Mucosa of descending colon (tissue), 3 donors: ENCODE data around the gene BET1L. TPM values are rescaled to one million over a fixed set of nuclear protein-coding genes. Genes with fewer than 3 reads are reported as not detected.

Experiments
- ATAC-seq: fragments of 200-7000 bp; cut with Tn5 transposase; one replicate; pipeline ENCODE4 v1.9.1; 2020; ENCODE audit warnings: mild to moderate bottlenecking, moderate library complexity
- DNase-seq, 3 donors: peaks; one replicate each; pipeline ENCODE4 v3.0.0-alpha.2; 2020
- H3K36me3 ChIP-seq: fragments of 200-600 bp; one replicate; pipeline ENCODE4 v1.8.0; 2021; ENCODE audit warnings: low read depth, mild to moderate bottlenecking
- H3K4me1 ChIP-seq: fragments of 200-600 bp; one replicate; pipeline ENCODE4 v1.8.0; 2021; ENCODE audit warnings: low read depth, mild to moderate bottlenecking
- H3K4me3 ChIP-seq: fragments of 200-600 bp; one replicate; pipeline ENCODE4 v1.8.0; 2021; ENCODE audit warnings: mild to moderate bottlenecking
- H3K9me3 ChIP-seq: fragments of 200-600 bp; one replicate; pipeline ENCODE4 v1.8.0; 2021; ENCODE audit warnings: mild to moderate bottlenecking
- CTCF ChIP-seq: fragments of 200-600 bp; IDR thresholded peaks from one replicate; pipeline ENCODE4 v1.8.0; 2022; ENCODE audit warnings: antibody characterized with exemption, mild to moderate bottlenecking
- intact Hi-C, 2 donors: fragments of 100-400 bp; cut with DNase I in 1 of 2; cut with micrococcal nuclease in 1 of 2; formaldehyde crosslinking; loops; one replicate each; pipeline versions ENCODE4 v1.11.0 to v1.11.1; 2022; cut with DNase I, micrococcal nuclease
- long read RNA-seq, 2 donors: library from polyadenylated mRNA; unstranded; transcript quantifications; one replicate each; pipeline ENCODE4 v2.0.0, GENCODE V29; 2019 to 2021
- total RNA-seq, 3 donors: library from RNA; stranded (reverse); fragmentation: NEBNext Ultra II Directional in 2 of 3; extraction: Animal tissue kit (Norgen Biotek cat#: 25700) in 2 of 3; gene quantifications; one replicate each; pipeline versions ENCODE4 v1.2.1 to v1.2.4, GENCODE V29; 2021 to 2023
- donor health status: DM: no; HTN: no; CAD: no; lungs with moderate emphysema.
- donor health status: DM: no; HTN: no; CAD: no.
- donor health status: DM: no; HTN: yes; CAD: no.

BET1L gene, protein sequence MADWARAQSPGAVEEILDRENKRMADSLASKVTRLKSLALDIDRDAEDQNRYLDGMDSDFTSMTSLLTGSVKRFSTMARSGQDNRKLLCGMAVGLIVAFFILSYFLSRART
- 10 to 100 TPM; 51.5 to 59.9 (median 55.8) TPM for total RNA-seq
- long read RNA-seq, donor 1, transcript BET1L-203 (4 exons, 2,819 nt) = major isoform, 75 of 101 reads
- long read RNA-seq, donor 1, transcript BET1L-201 (3 exons, 2,916 nt) = minor isoform, 8 of 101 reads
- long read RNA-seq, donor 1, partial matches to known transcripts = 2 of 101 reads
- long read RNA-seq, donor 1, other reads (novel, unspliced or antisense) = 16 of 101 reads
- long read RNA-seq, donor 2, transcript BET1L-203 (4 exons, 2,819 nt) = major isoform, 20 of 26 reads
- long read RNA-seq, donor 2, partial matches to known transcripts = 1 of 26 reads
- long read RNA-seq, donor 2, other reads (novel, unspliced or antisense) = 5 of 26 reads

DNA sequence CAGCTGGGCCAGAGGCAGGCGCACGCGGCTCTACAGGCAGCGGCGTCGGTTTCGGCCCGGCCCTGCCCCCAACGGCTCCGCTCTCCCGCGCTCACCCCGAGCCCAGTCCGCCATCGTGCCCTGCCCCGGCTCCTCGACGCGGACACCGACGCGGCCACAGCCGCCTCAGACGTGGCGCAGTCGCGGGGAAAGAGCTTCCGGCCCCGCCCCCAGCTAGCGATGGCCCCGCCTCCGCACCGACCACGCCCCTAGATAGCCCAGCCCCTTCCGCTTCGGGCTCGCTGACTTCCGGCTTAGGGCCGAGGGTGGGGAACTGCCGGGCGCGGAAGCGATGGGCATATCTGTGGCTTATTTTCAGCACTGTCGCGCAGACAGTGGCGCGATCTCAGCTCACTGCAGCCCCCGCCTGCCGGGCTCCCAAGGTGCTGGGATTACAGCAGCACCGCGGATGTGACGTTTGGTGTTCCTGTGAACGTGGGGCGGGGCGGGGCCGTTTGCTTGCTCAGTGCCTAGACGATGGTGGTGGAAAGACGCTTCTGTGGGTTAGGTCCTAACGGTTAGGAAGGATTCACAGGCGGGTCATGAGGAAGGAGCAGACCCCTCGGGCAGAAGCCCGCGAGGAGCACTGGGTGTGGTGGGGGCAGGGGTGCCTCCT lies at the start of gene BET1L, which contains the start of gene RIC8A:
Gene BET1L, minus strand, starts transcription at position 192 of the 655 bp plus-strand sequence. Its CDS starts 78 bp downstream, at position 114.
Gene RIC8A, plus strand, starts transcription at position 501 of the 655 bp plus-strand sequence. CDS start 1,147 bp downstream, outside the sequence.
- Histone ChIP-seq H3K4me1 (peaks cover 21% of the 10 kb centered on the region), H3K36me3 (peaks cover 5% of the 10 kb centered on the region), H3K9me3 (no peaks in the 10 kb centered on the region), H3K4me3 (peak within 1 kb of the TSS; percentile 62)
- ATAC-seq (peak; percentile 89), DNase-seq (peak; percentile 97 to 99 (median 98))
- TF ChIP-seq CTCF = peak; percentile 18
- intact Hi-C loops = no loop called here

GRCh38 chr11:255816-256215 lies 48.6 kb upstream of the BET1L start:
- no peak for TF ChIP-seq CTCF
- no peak for DNase-seq
- H3K4me1 ChIP-seq = no peaks in the 10 kb centered on the region
- intact Hi-C loops = no loop called here
- no peak overlapping the region for H3K4me3 ChIP-seq
- no peaks in the 10 kb centered on the region for H3K36me3 ChIP-seq
- no peaks in the 10 kb centered on the region for H3K9me3 ChIP-seq
- no peak for ATAC-seq

DNA sequence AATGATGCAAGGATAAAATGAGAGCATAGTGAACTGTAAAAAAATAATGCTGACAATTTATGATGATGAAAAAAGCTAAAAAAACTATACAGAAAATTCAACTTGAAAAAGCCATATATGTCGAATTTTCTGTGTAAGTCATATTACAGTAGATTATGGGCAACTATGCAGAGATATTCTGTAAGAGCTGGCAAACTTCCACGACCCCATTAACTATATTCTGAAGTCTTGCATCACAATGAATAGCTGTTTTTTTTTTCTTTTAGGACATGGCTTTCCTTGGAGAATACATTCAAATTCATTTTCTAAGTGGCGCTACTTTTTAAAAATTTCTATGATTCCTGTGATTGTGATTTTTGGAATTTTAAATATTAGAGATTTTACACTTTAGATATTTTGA lies 48.0 kb upstream of the BET1L start:
- Histone ChIP-seq H3K36me3 (no peaks in the 10 kb centered on the region), H3K4me1 (no peaks in the 10 kb centered on the region), H3K4me3 (no peak overlapping the region), H3K9me3 (no peaks in the 10 kb centered on the region)
- TF ChIP-seq CTCF = no peak
- intact Hi-C loops = no loop called here
- ATAC-seq (no peak), DNase-seq (no peak)

- no peak for ATAC-seq
- H3K4me1 ChIP-seq = no peaks in the 10 kb centered on the region
- intact Hi-C loops = no loop called here
- H3K4me3 ChIP-seq = no peak overlapping the region
- H3K36me3 ChIP-seq = peaks cover under 1% of the 10 kb centered on the region
- no peaks in the 10 kb centered on the region for H3K9me3 ChIP-seq
- DNase-seq = no peak
- no peak for TF ChIP-seq CTCF
Measured at GRCh38 chr11:253886-254270, 46.7 kb upstream of the BET1L start.

DNA sequence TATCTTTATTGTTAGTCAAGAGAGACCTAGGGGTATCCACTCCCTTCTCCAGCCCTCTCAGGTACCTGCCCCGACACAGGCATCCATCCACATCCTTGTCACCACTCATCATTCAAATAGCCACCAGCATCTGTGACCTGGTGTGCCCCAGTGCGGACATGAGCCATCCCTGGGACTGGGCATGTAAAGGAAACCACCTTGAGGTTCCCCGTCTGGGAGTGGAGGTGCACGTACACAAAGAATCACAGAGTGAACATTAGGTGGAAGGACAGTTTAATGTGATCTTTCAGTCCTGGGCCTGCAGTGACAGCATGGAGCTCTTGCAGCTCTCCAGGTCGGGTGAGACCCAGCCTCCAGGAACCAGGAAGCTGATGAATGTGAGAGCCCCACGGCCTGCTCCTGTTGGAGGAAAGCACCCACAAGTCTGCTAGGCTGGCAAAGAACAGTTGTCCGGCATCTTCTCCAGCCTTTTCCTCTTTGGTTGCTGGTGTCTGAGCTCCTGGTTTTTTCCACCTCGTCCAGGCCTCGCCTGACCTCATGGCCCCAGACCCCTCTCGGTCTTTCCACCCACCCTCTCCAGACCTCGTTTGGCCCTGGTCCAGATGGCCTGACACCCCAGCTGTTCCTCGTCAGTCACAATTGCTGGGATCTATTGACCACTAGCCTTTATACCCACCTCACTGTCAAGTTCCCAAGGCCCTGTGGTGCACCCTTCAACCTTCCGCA lies 46.1 kb upstream of the BET1L start:
- Histone ChIP-seq H3K4me3 (no peak overlapping the region), H3K9me3 (no peaks in the 10 kb centered on the region), H3K36me3 (peaks cover 6% of the 10 kb centered on the region), H3K4me1 (no peaks in the 10 kb centered on the region)
- intact Hi-C loops = no loop called here
- ATAC-seq (no peak), DNase-seq (no peak)
- no peak for TF ChIP-seq CTCF
